Measurements from ENCODE around the gene TFDP1. TPM values are rescaled to one million over a fixed set of nuclear protein-coding genes. Genes with fewer than 3 reads are reported as not detected.

TFDP1 gene
- polyA plus RNA-seq, 1 donor, result 55.5 TPM

GRCh38 chr13:113667771-113668490 is 83.4 kb downstream of the TFDP1 start:
- no peak for DNase-seq

GRCh38 chr13:113668491-113668971 is 84.0 kb downstream of the TFDP1 start:
- no peak for DNase-seq

GRCh38 chr13:113669231-113669754 is 84.7 kb downstream of the TFDP1 start:
- DNase-seq, result no peak

- no peak for DNase-seq
These were observed 85.3 kb downstream of the TFDP1 start for GRCh38 chr13:113669755-113670341.

- no peak for DNase-seq
These were observed 86.0 kb downstream of the TFDP1 start for GRCh38 chr13:113670541-113670940.

- no peak for DNase-seq
These were observed 86.8 kb downstream of the TFDP1 start for GRCh38 chr13:113671066-113672001.

GRCh38 chr13:113672002-113672651 is 87.6 kb downstream of the TFDP1 start:
- no peak for DNase-seq

Other genes with a start within 250 kb of the TFDP1 start
- gene GRTP1, start 220.6 kb upstream of the TFDP1 start, polyA plus RNA-seq (ENCODE audit: insufficient read length), result 3.7 TPM
- 263 TPM for gene ADPRHL1, start 131.3 kb upstream of the TFDP1 start, polyA plus RNA-seq (ENCODE audit: insufficient read length)
- 19.5 TPM for gene DCUN1D2, start 94.0 kb upstream of the TFDP1 start, polyA plus RNA-seq (ENCODE audit: insufficient read length)
- not detected for gene ATP4B, start 73.4 kb downstream of the TFDP1 start, polyA plus RNA-seq (ENCODE audit: insufficient read length)
- 0.34 TPM for gene GRK1, start 82.5 kb downstream of the TFDP1 start, polyA plus RNA-seq (ENCODE audit: insufficient read length)
- gene TMEM255B, start 174.5 kb downstream of the TFDP1 start, polyA plus RNA-seq (ENCODE audit: insufficient read length), result 7.8 TPM

Measured in hindlimb muscle (tissue), 1 donor.